HCT116 (cell line): ENCODE data around the gene PSMB9. TPM values are rescaled to one million over a fixed set of nuclear protein-coding genes. Genes with fewer than 3 reads are reported as not detected.
A peak's percentile ranks its signal among the peaks of the same experiment; 100 is the strongest.

Source experiments
- ATAC-seq: fragments of 200-7000 bp; cut with Tn5 transposase; 2 replicates; pipeline ENCODE4 v1.9.1; 2020; ENCODE audit warnings: mild to moderate bottlenecking, moderate library complexity
- Bru-seq: library from RNA; stranded (reverse); fragments of 400-500 nt; gene quantifications from one replicate; lab custom pipeline; 2021; lab: Mats Ljungman, UMichigan
- BruChase-seq, 2 experiments: library from RNA; stranded (reverse); fragments of 400-500 nt; gene quantifications; one replicate each; lab custom pipeline; 2021; lab: Mats Ljungman, UMichigan
- BruUV-seq: library from RNA; stranded (reverse); fragments of 400-500 nt; replicated peaks from 2 replicates; lab custom pipeline; 2021; lab: Mats Ljungman, UMichigan
- CTCF ChIA-PET: fragments of 300-600 bp; sonication (Branson Sonifier 250); formaldehyde crosslinking; loops from one replicate; lab custom pipeline; 2021; ENCODE audit warnings: antibody characterized with exemption; lab: Charles Lee
- POLR2A ChIA-PET: fragments of 300-600, 350-600 bp; sonication (Branson Sonifier 250); formaldehyde crosslinking; loops from one replicate; lab custom pipeline; 2021; ENCODE audit warnings: antibody characterized with exemption; lab: Charles Lee
- RAD21 ChIA-PET, 2 experiments: fragments of 300-600 bp; sonication (Branson Sonifier 250); formaldehyde crosslinking; loops; one replicate each; lab custom pipeline; 2023; ENCODE audit warnings: low total read pairs in 2 of 2; ENCODE audit not compliant: uncharacterized antibody in 2 of 2, unreplicated experiment in 2 of 2, low non-redundant PET in 1 of 2; lab: Charles Lee
- DNase-seq: peaks from one replicate; pipeline ENCODE4 v3.0.0-alpha.2; 2010; ENCODE audit warnings: low read depth, low spot score
- H2AFZ ChIP-seq: fragments of 200-600 bp; shearing (Covaris generic), sonication (generic); 2 replicates; pipeline ENCODE4 v1.6.1; 2017; ENCODE audit warnings: low read depth, mixed run types, mixed read lengths, antibody characterized with exemption, low read length; ENCODE audit not compliant: poor library complexity, severe bottlenecking
- H3K27ac ChIP-seq: 2 replicates; pipeline ENCODE4 v1.5.1; 2012; ENCODE audit warnings: low read depth, low read length
- H3K27me3 ChIP-seq: fragments of 200-600 bp; sonication (generic); 2 replicates; pipeline ENCODE4 v1.6.1; 2016; ENCODE audit warnings: mixed run types, low read length, mixed read lengths; ENCODE audit not compliant: insufficient read depth
- H3K36me3 ChIP-seq, 2 experiments: fragments of 200-500 bp in 1 of 2; fragments of 200-600 bp in 1 of 2; sonication (Bioruptor generic) in 1 of 2; sonication (generic) in 1 of 2; 2 replicates each; pipeline versions ENCODE4 v1.5.1 to v1.6.1; 2014 to 2016; ENCODE audit warnings: low read length in 2 of 2, inconsistent platforms in 1 of 2, mixed read lengths in 1 of 2, mixed run types in 1 of 2; ENCODE audit not compliant: insufficient read depth in 2 of 2, control insufficient read depth in 1 of 2
- H3K4me1 ChIP-seq, 2 experiments: fragments of 200-600 bp in 1 of 2; sonication (generic) in 1 of 2; 2 replicates each; pipeline versions ENCODE4 v1.5.1 to v1.6.1; 2012 to 2017; ENCODE audit warnings: low read length in 2 of 2, inconsistent platforms in 1 of 2, mild to moderate bottlenecking in 1 of 2, mixed read lengths in 1 of 2, mixed run types in 1 of 2, moderate library complexity in 1 of 2; ENCODE audit not compliant: insufficient read depth in 2 of 2, control insufficient read depth in 1 of 2
- H3K4me2 ChIP-seq: fragments of 200-600 bp; sonication (generic); 2 replicates; pipeline ENCODE4 v1.6.1; 2017; ENCODE audit warnings: mixed run types, low read length, mixed read lengths
- H3K4me3 ChIP-seq, 2 experiments: fragments of 200-600 bp in 1 of 2; sonication (generic) in 1 of 2; replicated peaks in 1 of 2; 2 replicates each; pipeline ENCODE4 v1.5.1; 2011 to 2016; ENCODE audit warnings: low read length in 2 of 2, control low read depth in 1 of 2, low read depth in 1 of 2, mild to moderate bottlenecking in 1 of 2, mixed read lengths in 1 of 2, mixed run types in 1 of 2
- H3K79me2 ChIP-seq: fragments of 200-600 bp; sonication (generic); 2 replicates; pipeline ENCODE4 v1.6.1; 2017; ENCODE audit warnings: mild to moderate bottlenecking, mixed run types, low read length, moderate library complexity, mixed read lengths; ENCODE audit not compliant: insufficient read depth
- H3K9ac ChIP-seq: fragments of 200-600 bp; sonication (generic); 2 replicates; pipeline ENCODE4 v1.6.1; 2016; ENCODE audit warnings: low read length, mixed read lengths
- H3K9me2 ChIP-seq: fragments of 200-600 bp; sonication (generic), shearing (Covaris generic); 2 replicates; pipeline ENCODE4 v1.6.1; 2017; ENCODE audit warnings: mixed run types, mild to moderate bottlenecking, moderate library complexity; ENCODE audit not compliant: insufficient read depth
- H3K9me3 ChIP-seq, 2 experiments: fragments of 200-500 bp in 1 of 2; fragments of 200-600 bp in 1 of 2; sonication (Bioruptor generic) in 1 of 2; sonication (generic) in 1 of 2; 2 replicates each; pipeline ENCODE4 v1.6.1; 2014 to 2017; ENCODE audit warnings: low read length in 2 of 2, mixed read lengths in 2 of 2, inconsistent platforms in 1 of 2, low read depth in 1 of 2, mild to moderate bottlenecking in 1 of 2, mixed run types in 1 of 2, moderate library complexity in 1 of 2; ENCODE audit not compliant: control insufficient read depth in 1 of 2, insufficient read depth in 1 of 2
- H4K20me1 ChIP-seq: fragments of 200-600 bp; sonication (generic), shearing (Covaris generic); 2 replicates; pipeline ENCODE4 v1.6.1; 2017; ENCODE audit warnings: mixed run types, mild to moderate bottlenecking, moderate library complexity; ENCODE audit not compliant: insufficient read depth
- ATF3 ChIP-seq: IDR thresholded peaks from 2 replicates; pipeline ENCODE4 v1.6.1; 2012
- CBX3 ChIP-seq: IDR thresholded peaks from 2 replicates; pipeline ENCODE4 v1.6.1; 2012; ENCODE audit warnings: low read depth
- CEBPB ChIP-seq: IDR thresholded peaks from 2 replicates; pipeline ENCODE4 v1.6.1; 2012; ENCODE audit warnings: low read depth
- EGR1 ChIP-seq: IDR thresholded peaks from 2 replicates; pipeline ENCODE4 v1.6.1; 2012; ENCODE audit warnings: low read depth
- ELF1 ChIP-seq: IDR thresholded peaks from 2 replicates; pipeline ENCODE4 v1.6.1; 2012; ENCODE audit warnings: low read depth, borderline replicate concordance
- EZH2phosphoT487 ChIP-seq: fragments of 200-600 bp; IDR thresholded peaks from 2 replicates; pipeline ENCODE4 v1.6.1; 2018; ENCODE audit warnings: antibody characterized with exemption, borderline replicate concordance
- FOSL1 ChIP-seq: IDR thresholded peaks from 2 replicates; pipeline ENCODE4 v1.6.1; 2012; ENCODE audit warnings: low read depth
- JUND ChIP-seq: IDR thresholded peaks from 2 replicates; pipeline ENCODE4 v1.6.1; 2012
- POLR2A ChIP-seq: IDR thresholded peaks from 2 replicates; pipeline ENCODE4 v1.7.0; 2011; ENCODE audit warnings: borderline replicate concordance; ENCODE audit not compliant: insufficient read depth, insufficient read length; ENCODE audit errors: extremely low read depth
- POLR2AphosphoS5 ChIP-seq: IDR thresholded peaks from 2 replicates; pipeline ENCODE4 v1.6.1; 2011; ENCODE audit warnings: mild to moderate bottlenecking, low read depth, low read length, moderate library complexity
- REST ChIP-seq: IDR thresholded peaks from 2 replicates; pipeline ENCODE4 v1.6.1; 2012; ENCODE audit warnings: low read depth
- SIN3A ChIP-seq: IDR thresholded peaks from 2 replicates; pipeline ENCODE4 v1.6.1; 2012; ENCODE audit warnings: low read depth
- SP1 ChIP-seq: IDR thresholded peaks from 2 replicates; pipeline ENCODE4 v1.6.1; 2012; ENCODE audit warnings: low read depth
- SRF ChIP-seq: IDR thresholded peaks from 2 replicates; pipeline ENCODE4 v1.6.1; 2012; ENCODE audit warnings: low read depth
- TCF7L2 ChIP-seq: IDR thresholded peaks from 2 replicates; pipeline ENCODE4 v1.7.0; 2011; ENCODE audit warnings: borderline replicate concordance, inconsistent platforms; ENCODE audit not compliant: insufficient read depth, insufficient read length; ENCODE audit errors: extremely low read depth
- ZBTB33 ChIP-seq: IDR thresholded peaks from 2 replicates; pipeline ENCODE4 v1.6.1; 2011; ENCODE audit warnings: mild to moderate bottlenecking, low read length, moderate library complexity; ENCODE audit not compliant: insufficient replicate concordance; ENCODE audit errors: extremely low read depth
- ZFX ChIP-seq: fragments of 450-650 bp; IDR thresholded peaks from 2 replicates; pipeline ENCODE4 v1.6.1; 2017
- ZNF274 ChIP-seq: fragments of 200-500 bp; sonication (Bioruptor generic); IDR thresholded peaks from 2 replicates; pipeline ENCODE4 v1.6.1; 2014; ENCODE audit warnings: mild to moderate bottlenecking, low read depth, low read length, inconsistent platforms
- intact Hi-C: fragments of 100-400 bp; cut with micrococcal nuclease; formaldehyde crosslinking; loops from 2 replicates; pipeline ENCODE4 v1.10.0; 2022
- long read RNA-seq: library from polyadenylated mRNA; unstranded; transcript quantifications from one replicate; pipeline ENCODE4 v2.0.0, GENCODE V29; 2021; ENCODE audit not compliant: unreplicated experiment
- polyA plus RNA-seq: library from polyadenylated mRNA; unstranded; fragments of >200 nt; gene quantifications from 2 replicates; pipeline ENCODE4 v1.2.1, GENCODE V29; 2012; ENCODE audit warnings: missing spikeins
- total RNA-seq: library from RNA; stranded (reverse); gene quantifications from one replicate; pipeline ENCODE4 v1.2.1, GENCODE V29; 2021; ENCODE audit not compliant: unreplicated experiment
- TF ChIP-seq, protein P1 (sequence below): IDR thresholded peaks from 2 replicates; pipeline ENCODE4 v1.6.1; 2012

Gene PSMB9
- 8.1 TPM for total RNA-seq
- 11.0 and 12.5 TPM in 2 replicates for polyA plus RNA-seq
- percentile 27 among the genes with signal in this experiment for Bru-seq, nascent RNA
- percentile 27 among the genes with signal in this experiment for BruChase-seq, experiment 1, labeled RNA remaining after a 6-hour chase
- percentile 31 among the genes with signal in this experiment for BruChase-seq, experiment 2, labeled RNA remaining after a 2-hour chase
- long read RNA-seq, partial matches to known transcripts = 7 of 8 reads
- long read RNA-seq, other reads (novel, unspliced or antisense) = 0 of 8 reads

GRCh38 chr6:32853541-32854375 lies at the start of gene PSMB9, which contains the start of gene TAP1:
Gene PSMB9, plus strand, starts transcription at chr6:32854192. Its CDS starts 38 bp downstream, at chr6:32854230.
Gene TAP1, minus strand, starts transcription at chr6:32853704. Its CDS starts 68 bp downstream, at chr6:32853636.
- Histone ChIP-seq H3K9me3 (no peaks in the 10 kb centered on the region), H3K4me2 (peak within 1 kb of the TSS; percentile 99), H3K27ac (peak within 1 kb of the TSS; percentile 84), H3K9me2 (no peaks in the 10 kb centered on the region), H3K36me3 (no peaks in the 10 kb centered on the region; a peak in 1 of 4 replicates), H2AFZ (peak within 1 kb of the TSS; percentile 91), H3K27me3 (no peaks in the 10 kb centered on the region), H3K79me2 (no peaks in the 10 kb centered on the region), H3K4me3 (peak within 1 kb of the TSS; percentile 88 to 95), H3K4me1 (peaks cover 8 to 17% of the 10 kb centered on the region in 2 experiments; a peak in 3 of 4 replicates), H4K20me1 (no peaks in the 10 kb centered on the region), H3K9ac (peak within 1 kb of the TSS; percentile 93)
- ChIA-PET CTCF (interaction anchor here (0.7 to 5.9 kb wide), 11 partner anchors 9 to 137 kb away, joined by 3 to 80 read pairs (median 5); partner anchors contain the start of genes HLA-DMA and TAP2), POLR2A (interaction anchor here (1.2 to 3.5 kb wide), 3 partner anchors 9 to 118 kb away, joined by 12 to 25 read pairs (median 19); partner anchors contain the start of genes PSMB8 and TAP2), RAD21 (interaction anchor here (0.8 to 1.5 kb wide), 3 partner anchors 14 to 15 kb away, joined by 3 to 16 read pairs (median 3); partner anchors contain the start of gene TAP2 (in 2 of the 2))
- DNase-seq (peak; percentile 88), ATAC-seq (peak; percentile 93)
- no TSS peak for BruUV-seq
- intact Hi-C loops = loop anchor here (1.0 kb wide), 1 partner anchor 15 kb away; the partner anchor contains the start of gene TAP2
- no peak for TF ChIP-seq JUND
- no peak for TF ChIP-seq CEBPB
- TF ChIP-seq SP1 = peak; percentile 44
- TF ChIP-seq ZFX = peak; percentile 75
- TF ChIP-seq, protein P1, sequence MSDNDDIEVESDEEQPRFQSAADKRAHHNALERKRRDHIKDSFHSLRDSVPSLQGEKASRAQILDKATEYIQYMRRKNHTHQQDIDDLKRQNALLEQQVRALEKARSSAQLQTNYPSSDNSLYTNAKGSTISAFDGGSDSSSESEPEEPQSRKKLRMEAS = peak; percentile 67
- no peak for TF ChIP-seq ELF1
- TF ChIP-seq CBX3 = peak; percentile 76
- peak; percentile 84; the same call in 1 of the 2 replicates for TF ChIP-seq SIN3A
- TF ChIP-seq POLR2AphosphoS5 = peak; percentile 79
- no peak for TF ChIP-seq EZH2phosphoT487
- TF ChIP-seq TCF7L2 = peak; percentile 48
- no peak for TF ChIP-seq EGR1
- TF ChIP-seq ZNF274 = no peak
- no peak for TF ChIP-seq ZBTB33
- no peak for TF ChIP-seq SRF
- TF ChIP-seq POLR2A = peak; percentile 42
- no peak for TF ChIP-seq FOSL1
- no peak for TF ChIP-seq ATF3
- TF ChIP-seq REST = no peak; the same call in 1 of the 2 replicates
